IMR-90 (cell line): ENCODE results near the gene S100A11. TPM values are rescaled to one million over a fixed set of nuclear protein-coding genes. Genes with fewer than 3 reads are reported as not detected.

ENCODE experiments used
- ATAC-seq: fragments of 200-7000 bp; cut with Tn5 transposase; 2 replicates; pipeline ENCODE4 v1.9.1; 2020; ENCODE audit warnings: low read depth, mild to moderate bottlenecking, moderate library complexity
- BruUV-seq: library from RNA; stranded (reverse); fragments of 400-500 nt; replicated peaks from 2 replicates; lab custom pipeline; 2021; lab: Mats Ljungman, UMichigan
- CTCF ChIA-PET: fragments of 300-600 bp; formaldehyde crosslinking; extraction: SDS; loops from one replicate; lab custom pipeline; 2021; ENCODE audit warnings: antibody characterized with exemption; lab: Yijun Ruan, JAX
- POLR2A ChIA-PET: fragments of 300-600 bp; sonication (Branson Sonifier 250); formaldehyde crosslinking; loops from one replicate; lab custom pipeline; 2022; ENCODE audit warnings: antibody characterized with exemption; ENCODE audit not compliant: unreplicated experiment; lab: Charles Lee
- DNase-seq: peaks from one replicate; pipeline ENCODE4 v3.0.0; 2013
- H2AFZ ChIP-seq: replicated peaks from 2 replicates; pipeline ENCODE3; 2013; ENCODE audit warnings: low read length, mild to moderate bottlenecking; ENCODE audit not compliant: poor library complexity
- H2AK5ac ChIP-seq: 2 replicates; pipeline ENCODE4 v1.6.1; 2013; ENCODE audit warnings: low read depth, low read length, inconsistent platforms
- H2AK9ac ChIP-seq: replicated peaks from 2 replicates; pipeline ENCODE3; 2013; ENCODE audit warnings: mild to moderate bottlenecking, low read depth, low read length, moderate library complexity; ENCODE audit not compliant: poor library complexity
- H2BK120ac ChIP-seq: 2 replicates; pipeline ENCODE4 v1.6.1; 2013; ENCODE audit warnings: low read depth, low read length, inconsistent platforms
- H2BK15ac ChIP-seq: 3 replicates; pipeline ENCODE4 v1.6.1; 2013; ENCODE audit warnings: low read depth, low read length, inconsistent platforms
- H2BK20ac ChIP-seq: 2 replicates; pipeline ENCODE4 v1.6.1; 2013; ENCODE audit warnings: low read depth, mild to moderate bottlenecking, inconsistent platforms, low read length, moderate library complexity
- H2BK5ac ChIP-seq: 2 replicates; pipeline ENCODE4 v1.6.1; 2013; ENCODE audit warnings: mild to moderate bottlenecking, low read depth, low read length, inconsistent platforms; ENCODE audit not compliant: poor library complexity, severe bottlenecking
- H3K14ac ChIP-seq: replicated peaks from 2 replicates; pipeline ENCODE4 v1.6.1; 2013; ENCODE audit warnings: low read depth, low read length, inconsistent platforms
- H3K18ac ChIP-seq: 2 replicates; pipeline ENCODE4 v1.6.1; 2013; ENCODE audit warnings: low read depth, low read length, control low read depth
- H3K23ac ChIP-seq: 2 replicates; pipeline ENCODE4 v1.6.1; 2013; ENCODE audit warnings: low read depth, low read length, inconsistent platforms
- H3K27ac ChIP-seq: 2 replicates; pipeline ENCODE4 v1.5.1; 2013; ENCODE audit warnings: mild to moderate bottlenecking, control low read depth, low read length; ENCODE audit not compliant: insufficient read depth
- H3K27me3 ChIP-seq: 2 replicates; pipeline ENCODE4 v1.6.1; 2013; ENCODE audit warnings: low read length; ENCODE audit not compliant: control insufficient read depth, insufficient read depth
- H3K36me3 ChIP-seq: 2 replicates; pipeline ENCODE4 v1.6.1; 2013; ENCODE audit warnings: low read length, mixed read lengths; ENCODE audit not compliant: control insufficient read depth, insufficient read depth
- H3K4ac ChIP-seq: 2 replicates; pipeline ENCODE4 v1.6.1; 2013; ENCODE audit warnings: low read depth, low read length, inconsistent platforms
- H3K4me1 ChIP-seq: 2 replicates; pipeline ENCODE4 v1.6.1; 2013; ENCODE audit warnings: low read length, mixed read lengths; ENCODE audit not compliant: control insufficient read depth, insufficient read depth
- H3K4me2 ChIP-seq: 2 replicates; pipeline ENCODE4 v1.6.1; 2013; ENCODE audit warnings: low read depth, mild to moderate bottlenecking, control low read depth, low read length, moderate library complexity
- H3K4me3 ChIP-seq: 2 replicates; pipeline ENCODE4 v1.5.1; 2013; ENCODE audit warnings: low read depth, mild to moderate bottlenecking, control low read depth, low read length, moderate library complexity; ENCODE audit not compliant: insufficient read depth
- H3K56ac ChIP-seq: 2 replicates; pipeline ENCODE4 v1.6.1; 2013; ENCODE audit warnings: low read length, inconsistent platforms; ENCODE audit not compliant: insufficient read depth; ENCODE audit errors: extremely low read depth
- H3K79me1 ChIP-seq, 2 experiments: 2 replicates each; pipeline ENCODE4 v1.6.1; 2013; ENCODE audit warnings: low read length in 2 of 2, inconsistent platforms in 1 of 2, low read depth in 1 of 2
- H3K9ac ChIP-seq: 2 replicates; pipeline ENCODE4 v1.6.1; 2013; ENCODE audit warnings: low read depth, low read length, control low read depth
- H3K9me1 ChIP-seq: 2 replicates; pipeline ENCODE4 v1.6.1; 2013; ENCODE audit warnings: low read length, inconsistent platforms; ENCODE audit not compliant: insufficient read depth
- H3K9me3 ChIP-seq: 2 replicates; pipeline ENCODE4 v1.6.1; 2013; ENCODE audit warnings: low read length; ENCODE audit not compliant: control insufficient read depth, insufficient read depth
- H4K20me1 ChIP-seq: 2 replicates; pipeline ENCODE4 v1.6.1; 2013; ENCODE audit warnings: low read length, inconsistent platforms; ENCODE audit not compliant: insufficient read depth
- H4K5ac ChIP-seq: 2 replicates; pipeline ENCODE4 v1.6.1; 2013; ENCODE audit warnings: mild to moderate bottlenecking, low read depth, low read length, control low read depth
- H4K8ac ChIP-seq, 2 experiments: 2 replicates each; pipeline ENCODE4 v1.6.1; 2013; ENCODE audit warnings: low read depth in 2 of 2, low read length in 2 of 2, control low read depth in 1 of 2, inconsistent platforms in 1 of 2
- H4K91ac ChIP-seq: 2 replicates; pipeline ENCODE4 v1.6.1; 2013; ENCODE audit warnings: low read depth, low read length, inconsistent platforms; ENCODE audit not compliant: insufficient read depth
- BHLHE40 ChIP-seq: fragments of 150-350 bp; IDR thresholded peaks from 2 replicates; pipeline ENCODE4 v1.6.1; 2016; ENCODE audit warnings: mild to moderate bottlenecking, low read depth, low read length
- CEBPB ChIP-seq: IDR thresholded peaks from 2 replicates; pipeline ENCODE4 v1.6.1; 2012; ENCODE audit warnings: low read depth, low read length, improper control_type of control experiment
- CHD1 ChIP-seq: IDR thresholded peaks from 2 replicates; pipeline ENCODE4 v1.6.1; 2012; ENCODE audit warnings: low read depth, low read length, improper control_type of control experiment
- ELK1 ChIP-seq: fragments of 150-350 bp; IDR thresholded peaks from 2 replicates; pipeline ENCODE4 v1.6.1; 2016; ENCODE audit warnings: low read depth, mild to moderate bottlenecking, low read length, moderate library complexity, borderline replicate concordance
- FOS ChIP-seq: fragments of 150-350 bp; IDR thresholded peaks from 2 replicates; pipeline ENCODE4 v1.6.1; 2016; ENCODE audit warnings: low read depth, low read length
- MAFK ChIP-seq: IDR thresholded peaks from 2 replicates; pipeline ENCODE4 v1.6.1; 2012; ENCODE audit warnings: low read depth, low read length, improper control_type of control experiment
- MAZ ChIP-seq: IDR thresholded peaks from 2 replicates; pipeline ENCODE4 v1.6.1; 2012; ENCODE audit warnings: low read depth, mild to moderate bottlenecking, low read length, improper control_type of control experiment, moderate library complexity, borderline replicate concordance
- MXI1 ChIP-seq: IDR thresholded peaks from 2 replicates; pipeline ENCODE4 v1.6.1; 2012; ENCODE audit warnings: low read depth, mild to moderate bottlenecking, low read length, moderate library complexity, borderline replicate concordance
- NFE2L2 ChIP-seq: fragments of 150-350 bp; IDR thresholded peaks from 2 replicates; pipeline ENCODE4 v1.6.1; 2016; ENCODE audit warnings: low read depth, mild to moderate bottlenecking, low read length
- POLR2A ChIP-seq: IDR thresholded peaks from 2 replicates; pipeline ENCODE4 v1.6.1; 2012; ENCODE audit warnings: mild to moderate bottlenecking, low read depth, low read length
- RAD21 ChIP-seq: IDR thresholded peaks from 2 replicates; pipeline ENCODE4 v1.6.1; 2012; ENCODE audit warnings: low read length, improper control_type of control experiment
- RCOR1 ChIP-seq: IDR thresholded peaks from 2 replicates; pipeline ENCODE4 v1.6.1; 2012; ENCODE audit warnings: mild to moderate bottlenecking, low read length, improper control_type of control experiment; ENCODE audit not compliant: insufficient replicate concordance
- RFX5 ChIP-seq: IDR thresholded peaks from 2 replicates; pipeline ENCODE4 v1.8.0; 2012; ENCODE audit warnings: low read depth, mild to moderate bottlenecking, low read length, moderate library complexity
- SMC3 ChIP-seq: fragments of 150-350 bp; IDR thresholded peaks from 2 replicates; pipeline ENCODE4 v1.6.1; 2016; ENCODE audit warnings: low read depth, mild to moderate bottlenecking, antibody characterized with exemption, low read length, moderate library complexity
- WGBS, 2 experiments: methylation state at CpG; one replicate each; pipeline versions ENCODE4 v1.1.5 to v1.1.7; 2013; ENCODE audit warnings: missing lambda C conversion rate in 2 of 2; ENCODE audit not compliant: insufficient read length in 1 of 2; ENCODE audit errors: extremely low coverage in 2 of 2; 5-methylcytosine and 5-hydroxymethylcytosine counted together
- dilution Hi-C: fragments of 300-500 bp; cut with HindIII; formaldehyde crosslinking; loops from one replicate; pipeline ENCODE4 v1.14.3; 2018; ENCODE audit warnings: low sequenced_read_pairs; ENCODE audit not compliant: unreplicated experiment
- in situ Hi-C: fragments of 300-500 bp; cut with MboI; formaldehyde crosslinking; loops from 3 replicates; pipeline ENCODE4 v1.14.3; 2019; ENCODE audit warnings: low sequenced_read_pairs, inconsistent platforms, mixed read lengths
- intact Hi-C: fragments of 100-400 bp; cut with micrococcal nuclease; formaldehyde crosslinking; loops from 2 replicates; pipeline ENCODE4 v1.10.0; 2022
- polyA plus RNA-seq, 3 experiments: library from polyadenylated mRNA; depleted of rRNA; stranded (reverse); fragments of >200 nt; gene quantifications; 2 replicates each; pipeline ENCODE4 v1.2.3, GENCODE V29; 2012; ENCODE audit warnings: low replicate concordance in 1 of 3
- total RNA-seq: library from RNA; depleted of rRNA; stranded (reverse); fragments of >200 nt; gene quantifications from 2 replicates; pipeline ENCODE4 v1.2.3, GENCODE V29; 2012
- TF ChIP-seq, protein P1 (sequence below): fragments of 150-350 bp; IDR thresholded peaks from 2 replicates; pipeline ENCODE4 v1.6.1; 2017; ENCODE audit warnings: mild to moderate bottlenecking, antibody characterized with exemption, low read length, low read depth
- TF ChIP-seq, protein P2 (sequence below): conservative IDR thresholded peaks from 2 replicates; pipeline ENCODE4 v1.5.1; 2012; ENCODE audit warnings: mild to moderate bottlenecking, low read depth, low read length, improper control_type of control experiment

S100A11 gene
- total and polyA plus RNA-seq, 2 of the 4 experiments (the other 2 are of a cell fraction), result 167 to 1,402 TPM

GRCh38 chr1:151985768-151986167, 51.0 kb downstream of the S100A11 start:
- Histone ChIP-seq H2AK9ac (no peak overlapping the region), H3K36me3 (peaks cover 33% of the 10 kb centered on the region), H3K23ac (no peak overlapping the region), H3K18ac (no peak overlapping the region), H3K9ac (no peak overlapping the region), H3K4me3 (no peak overlapping the region), H3K27ac (no peak overlapping the region), H3K79me1 (peaks cover 36 to 77% of the 10 kb centered on the region in 2 experiments), H2BK20ac (no peak overlapping the region), H3K14ac (no peak overlapping the region; the same call in 1 of the 2 replicates), H4K5ac (no peak overlapping the region), H2AFZ (no peak overlapping the region), H3K4ac (no peak overlapping the region), H3K9me3 (no peaks in the 10 kb centered on the region), H4K91ac (no peak overlapping the region), H2BK5ac (no peak overlapping the region), H3K9me1 (peaks cover 20% of the 10 kb centered on the region), H3K27me3 (no peaks in the 10 kb centered on the region), H2BK120ac (no peak overlapping the region), H3K56ac (no peak overlapping the region), H4K20me1 (peaks cover 47% of the 10 kb centered on the region), H3K4me1 (peaks cover 18% of the 10 kb centered on the region), H3K4me2 (no peak overlapping the region), H4K8ac (no peak overlapping the region), H2AK5ac (no peak overlapping the region), H2BK15ac (no peak overlapping the region)
- in situ Hi-C loops (loop anchor here (25.0 kb wide), 1 partner anchor 673 kb away; no protein-coding TSS in a partner anchor), dilution Hi-C loops (no loop called here), intact Hi-C loops (no loop called here)
- no TSS peak for BruUV-seq
- DNase-seq (no peak), ATAC-seq (no peak)
- WGBS, 2 experiments, result no CpG with 5 or more reads among the region's 1 CpG
- no peak for TF ChIP-seq POLR2A
- no peak for TF ChIP-seq RFX5
- no peak for TF ChIP-seq RCOR1
- no peak for TF ChIP-seq FOS
- no peak for TF ChIP-seq BHLHE40
- no peak for TF ChIP-seq RAD21
- no peak for TF ChIP-seq SMC3
- no peak for TF ChIP-seq CHD1
- TF ChIP-seq, protein P1, sequence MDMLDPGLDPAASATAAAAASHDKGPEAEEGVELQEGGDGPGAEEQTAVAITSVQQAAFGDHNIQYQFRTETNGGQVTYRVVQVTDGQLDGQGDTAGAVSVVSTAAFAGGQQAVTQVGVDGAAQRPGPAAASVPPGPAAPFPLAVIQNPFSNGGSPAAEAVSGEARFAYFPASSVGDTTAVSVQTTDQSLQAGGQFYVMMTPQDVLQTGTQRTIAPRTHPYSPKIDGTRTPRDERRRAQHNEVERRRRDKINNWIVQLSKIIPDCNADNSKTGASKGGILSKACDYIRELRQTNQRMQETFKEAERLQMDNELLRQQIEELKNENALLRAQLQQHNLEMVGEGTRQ, result no peak
- TF ChIP-seq MAFK, result no peak
- no peak for TF ChIP-seq CEBPB
- no peak for TF ChIP-seq ELK1
- TF ChIP-seq MAZ, result no peak
- TF ChIP-seq, protein P2, sequence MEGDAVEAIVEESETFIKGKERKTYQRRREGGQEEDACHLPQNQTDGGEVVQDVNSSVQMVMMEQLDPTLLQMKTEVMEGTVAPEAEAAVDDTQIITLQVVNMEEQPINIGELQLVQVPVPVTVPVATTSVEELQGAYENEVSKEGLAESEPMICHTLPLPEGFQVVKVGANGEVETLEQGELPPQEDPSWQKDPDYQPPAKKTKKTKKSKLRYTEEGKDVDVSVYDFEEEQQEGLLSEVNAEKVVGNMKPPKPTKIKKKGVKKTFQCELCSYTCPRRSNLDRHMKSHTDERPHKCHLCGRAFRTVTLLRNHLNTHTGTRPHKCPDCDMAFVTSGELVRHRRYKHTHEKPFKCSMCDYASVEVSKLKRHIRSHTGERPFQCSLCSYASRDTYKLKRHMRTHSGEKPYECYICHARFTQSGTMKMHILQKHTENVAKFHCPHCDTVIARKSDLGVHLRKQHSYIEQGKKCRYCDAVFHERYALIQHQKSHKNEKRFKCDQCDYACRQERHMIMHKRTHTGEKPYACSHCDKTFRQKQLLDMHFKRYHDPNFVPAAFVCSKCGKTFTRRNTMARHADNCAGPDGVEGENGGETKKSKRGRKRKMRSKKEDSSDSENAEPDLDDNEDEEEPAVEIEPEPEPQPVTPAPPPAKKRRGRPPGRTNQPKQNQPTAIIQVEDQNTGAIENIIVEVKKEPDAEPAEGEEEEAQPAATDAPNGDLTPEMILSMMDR, result no peak
- TF ChIP-seq NFE2L2, result no peak
- TF ChIP-seq MXI1, result no peak
- ChIA-PET POLR2A (no interaction called here), CTCF (interaction anchor here (1.4 kb wide), 1 partner anchor 18 kb away, joined by 3 read pairs; no protein-coding TSS in a partner anchor)
